ENCODE results near the gene COL5A1. TPM values are rescaled to one million over a fixed set of nuclear protein-coding genes. Genes with fewer than 3 reads are reported as not detected.
"Not testable (repeated sequence)": the region's sequence is repeated elsewhere in the genome, so short reads cannot be mapped to it uniquely, and the experiment has no call there.

The COL5A1 gene
- total and polyA plus RNA-seq, 4 donors = 38.2 to 135 (median 88.3) TPM

- Histone ChIP-seq H3K27ac (ENCODE audit: low read depth, low read length) (peak overlapping the region; percentile 10), H3K27me3 (ENCODE audit: control insufficient read depth, insufficient read depth, low read length) (no peaks in the 10 kb centered on the region), H3K4me1 (ENCODE audit: control insufficient read depth, insufficient read depth, low read length) (peaks cover 44% of the 10 kb centered on the region), H3K4me3 (ENCODE audit: low read depth, low read length) (no peak overlapping the region), H3K9me3 (ENCODE audit: control insufficient read depth, insufficient read depth, low read length) (no peaks in the 10 kb centered on the region), H3K36me3 (ENCODE audit: control insufficient read depth, insufficient read depth, low read length) (peaks cover 3% of the 10 kb centered on the region)
- no peak for DNase-seq (ENCODE audit: low read depth in 4 of 6, low spot score in 6 of 6)
- 76% methylated on average over 17 of the region's 18 CpGs for WGBS (ENCODE audit: insufficient coverage)
These were observed 38.9 kb downstream of the COL5A1 start for GRCh38 chr9:134680393-134681060.

DNA sequence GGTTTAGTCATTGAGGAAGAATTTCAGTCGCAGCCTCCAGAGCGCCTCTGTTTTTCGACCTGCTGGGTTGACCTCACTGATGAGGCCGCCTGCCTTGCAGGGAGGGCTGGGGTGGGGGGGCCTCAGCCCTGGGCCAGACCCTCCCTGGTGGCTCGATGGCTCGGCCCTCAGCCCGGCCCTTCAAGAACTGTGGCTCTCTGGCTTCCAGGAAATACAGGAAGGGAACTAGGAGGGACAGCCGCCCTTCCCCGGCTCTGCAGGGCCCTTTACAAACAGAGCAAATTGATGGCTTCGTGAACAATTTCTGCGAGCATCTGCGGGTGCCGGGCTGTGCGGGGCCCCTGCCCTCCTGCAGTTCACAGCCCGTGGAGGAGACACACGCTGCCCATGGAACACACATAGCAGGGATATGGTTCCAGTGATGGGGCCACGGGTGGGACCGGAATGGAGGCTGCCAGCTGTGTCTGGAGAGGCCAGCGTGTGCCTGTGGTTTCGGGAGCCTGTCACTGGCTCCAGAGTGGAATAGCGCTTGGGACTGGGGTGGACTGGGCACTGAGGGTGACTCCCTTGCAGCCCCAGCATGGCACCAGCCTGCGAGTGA, 39.6 kb downstream of the COL5A1 start:
- 44% methylated on average over 22 of the region's 22 CpGs for WGBS (ENCODE audit: insufficient coverage)
- Histone ChIP-seq H3K4me1 (ENCODE audit: control insufficient read depth, insufficient read depth, low read length) (peaks cover 44% of the 10 kb centered on the region), H3K36me3 (ENCODE audit: control insufficient read depth, insufficient read depth, low read length) (peaks cover 3% of the 10 kb centered on the region), H3K27ac (ENCODE audit: low read depth, low read length) (no peak overlapping the region), H3K4me3 (ENCODE audit: low read depth, low read length) (no peak overlapping the region), H3K27me3 (ENCODE audit: control insufficient read depth, insufficient read depth, low read length) (no peaks in the 10 kb centered on the region), H3K9me3 (ENCODE audit: control insufficient read depth, insufficient read depth, low read length) (no peaks in the 10 kb centered on the region)
- peak in 1 of 6 donors; percentile 45 for DNase-seq (ENCODE audit: low read depth in 4 of 6, low spot score in 6 of 6)

DNA sequence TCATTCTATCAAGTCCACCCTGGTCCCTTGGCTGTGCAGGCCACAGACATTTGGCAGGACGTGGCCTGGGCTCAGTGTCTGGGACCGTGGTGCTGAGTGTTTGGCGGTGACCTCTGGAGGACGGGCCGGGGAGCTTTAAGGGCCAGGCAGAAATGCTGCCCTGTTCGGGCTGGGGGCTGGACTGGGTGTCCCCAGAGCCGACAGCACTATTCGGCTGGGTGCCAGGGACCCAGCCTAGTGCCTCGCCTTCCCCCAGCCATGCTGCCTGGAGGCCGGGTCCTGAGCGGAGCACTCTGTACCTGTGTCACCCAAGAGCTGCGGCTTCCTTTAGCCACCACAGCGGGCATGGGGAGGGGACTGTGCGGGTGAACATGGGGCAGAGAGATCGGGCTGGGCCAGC, 40.4 kb downstream of the COL5A1 start:
- no peaks in the 10 kb centered on the region for H3K27me3 ChIP-seq (ENCODE audit: control insufficient read depth, insufficient read depth, low read length)
- peaks cover 3% of the 10 kb centered on the region for H3K36me3 ChIP-seq (ENCODE audit: control insufficient read depth, insufficient read depth, low read length)
- 81% methylated on average over 14 of the region's 15 CpGs for WGBS (ENCODE audit: insufficient coverage)
- H3K4me3 ChIP-seq (ENCODE audit: low read depth, low read length) = no peak overlapping the region
- H3K27ac ChIP-seq (ENCODE audit: low read depth, low read length) = no peak overlapping the region
- H3K4me1 ChIP-seq (ENCODE audit: control insufficient read depth, insufficient read depth, low read length) = peaks cover 44% of the 10 kb centered on the region
- DNase-seq (ENCODE audit: low read depth in 4 of 6, low spot score in 6 of 6) = no peak
- H3K9me3 ChIP-seq (ENCODE audit: control insufficient read depth, insufficient read depth, low read length) = no peaks in the 10 kb centered on the region

DNA sequence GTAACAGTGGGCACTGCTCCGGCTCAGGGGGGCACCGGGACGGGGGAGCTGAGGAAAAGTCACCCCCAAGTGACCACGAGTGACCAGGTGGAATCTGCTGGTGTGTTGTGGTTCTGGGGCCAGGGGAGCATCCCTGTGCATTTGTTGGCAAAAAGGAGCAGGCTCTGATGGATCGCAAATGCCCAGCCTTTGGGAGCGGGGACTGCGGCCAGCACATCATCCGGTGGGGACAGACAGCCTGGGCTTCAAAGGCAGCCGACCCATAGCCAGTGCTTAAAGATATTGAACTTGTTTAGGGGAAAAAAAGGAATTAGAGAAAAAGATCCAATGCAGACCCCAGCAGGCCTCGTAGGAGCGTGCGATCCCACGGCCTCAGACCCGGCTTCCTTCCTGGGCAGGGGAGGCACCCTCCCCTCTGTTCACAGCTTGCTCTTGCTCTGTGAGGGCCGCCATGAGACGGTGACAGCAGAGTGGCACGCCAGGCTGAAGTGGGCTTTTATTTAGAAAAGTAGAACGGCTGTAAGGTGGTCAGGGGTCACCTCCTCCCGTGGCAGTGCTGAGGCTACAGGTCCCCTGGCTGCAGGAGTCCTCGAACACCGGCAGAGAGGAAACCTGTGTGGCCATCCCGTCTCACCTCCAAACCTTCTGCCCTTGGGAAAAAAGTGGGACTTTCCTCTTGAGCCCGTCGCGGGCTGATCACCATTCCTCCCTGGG, 41.2 kb downstream of the COL5A1 start:
- H3K27me3 ChIP-seq (ENCODE audit: control insufficient read depth, insufficient read depth, low read length) = no peaks in the 10 kb centered on the region
- no peaks in the 10 kb centered on the region for H3K9me3 ChIP-seq (ENCODE audit: control insufficient read depth, insufficient read depth, low read length)
- H3K27ac ChIP-seq (ENCODE audit: low read depth, low read length) = no peak overlapping the region
- no peak for DNase-seq (ENCODE audit: low read depth in 4 of 6, low spot score in 6 of 6)
- H3K4me1 ChIP-seq (ENCODE audit: control insufficient read depth, insufficient read depth, low read length) = peaks cover 41% of the 10 kb centered on the region
- WGBS (ENCODE audit: insufficient coverage) = 81% methylated on average over 18 of the region's 25 CpGs
- peaks cover 3% of the 10 kb centered on the region for H3K36me3 ChIP-seq (ENCODE audit: control insufficient read depth, insufficient read depth, low read length)
- H3K4me3 ChIP-seq (ENCODE audit: low read depth, low read length) = no peak overlapping the region

DNA sequence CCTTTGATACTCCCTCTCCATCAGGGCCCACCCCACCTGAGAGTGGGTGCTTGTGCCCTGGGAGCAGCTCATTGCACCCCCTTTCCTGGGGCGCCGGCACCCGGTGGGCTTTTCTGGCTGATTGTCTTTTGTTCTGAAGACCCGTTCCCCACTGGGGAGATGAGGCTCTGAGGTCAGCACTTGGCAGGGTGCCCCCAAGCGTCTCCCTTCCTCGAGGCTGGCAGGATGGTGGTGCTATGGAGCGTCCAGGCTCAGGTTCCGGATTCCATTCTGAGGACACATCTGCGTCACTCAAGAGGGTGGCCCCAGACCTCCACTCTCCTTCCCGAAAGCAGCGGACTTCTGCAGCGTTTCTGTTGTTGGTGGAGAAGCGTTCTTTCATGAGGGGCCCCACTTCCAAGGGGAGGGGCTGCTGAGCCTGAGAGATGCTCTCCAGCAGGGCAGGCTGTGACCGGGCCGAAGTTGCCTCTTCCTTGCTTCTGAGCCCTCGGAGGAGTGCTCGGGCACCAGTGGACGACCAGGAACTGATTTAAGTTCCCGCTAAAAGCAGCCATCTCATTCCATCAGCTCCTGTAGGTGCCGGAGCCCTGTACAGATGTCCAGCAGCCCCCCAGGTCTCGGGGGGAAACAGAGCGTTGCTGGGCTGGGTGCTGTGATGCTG, 42.2 kb downstream of the COL5A1 start:
- Histone ChIP-seq H3K4me3 (ENCODE audit: low read depth, low read length) (no peak overlapping the region), H3K9me3 (ENCODE audit: control insufficient read depth, insufficient read depth, low read length) (no peaks in the 10 kb centered on the region), H3K27ac (ENCODE audit: low read depth, low read length) (no peak overlapping the region), H3K4me1 (ENCODE audit: control insufficient read depth, insufficient read depth, low read length) (peaks cover 32% of the 10 kb centered on the region), H3K36me3 (ENCODE audit: control insufficient read depth, insufficient read depth, low read length) (peaks cover 3% of the 10 kb centered on the region), H3K27me3 (ENCODE audit: control insufficient read depth, insufficient read depth, low read length) (no peaks in the 10 kb centered on the region)
- WGBS (ENCODE audit: insufficient coverage) = 88% methylated on average over 21 of the region's 22 CpGs
- DNase-seq (ENCODE audit: low read depth in 4 of 6, low spot score in 6 of 6) = no peak

- peaks cover 30% of the 10 kb centered on the region for H3K4me1 ChIP-seq (ENCODE audit: control insufficient read depth, insufficient read depth, low read length)
- no peaks in the 10 kb centered on the region for H3K27me3 ChIP-seq (ENCODE audit: control insufficient read depth, insufficient read depth, low read length)
- H3K36me3 ChIP-seq (ENCODE audit: control insufficient read depth, insufficient read depth, low read length) = peaks cover 3% of the 10 kb centered on the region
- 96% methylated on average over 3 of the region's 3 CpGs for WGBS (ENCODE audit: insufficient coverage)
- no peak for DNase-seq (ENCODE audit: low read depth in 4 of 6, low spot score in 6 of 6)
- no peaks in the 10 kb centered on the region for H3K9me3 ChIP-seq (ENCODE audit: control insufficient read depth, insufficient read depth, low read length)
- H3K27ac ChIP-seq (ENCODE audit: low read depth, low read length) = no peak overlapping the region
- no peak overlapping the region for H3K4me3 ChIP-seq (ENCODE audit: low read depth, low read length)
These were observed 42.7 kb downstream of the COL5A1 start for GRCh38 chr9:134684375-134684723.

DNA sequence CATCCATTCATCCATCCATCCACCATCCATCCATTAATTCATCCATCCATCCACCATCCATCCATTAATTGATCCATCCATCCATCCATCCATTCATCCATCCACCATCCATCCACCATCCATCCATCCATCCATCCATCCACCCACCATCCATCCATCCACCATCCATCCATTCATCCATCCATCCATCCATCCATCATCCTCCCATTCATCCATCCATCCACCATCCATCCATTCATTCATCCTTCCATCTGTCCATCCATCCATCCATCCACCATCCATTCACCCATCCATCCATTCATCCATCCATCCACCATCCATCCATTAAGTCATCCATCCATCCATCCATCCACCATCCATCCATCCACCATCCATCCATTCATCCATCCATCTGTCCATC, 43.3 kb downstream of the COL5A1 start:
- H3K4me1 ChIP-seq (ENCODE audit: control insufficient read depth, insufficient read depth, low read length) = peaks cover 32% of the 10 kb centered on the region
- not testable (repeated sequence) for H3K4me3 ChIP-seq (ENCODE audit: low read depth, low read length); H3K27me3 ChIP-seq (ENCODE audit: control insufficient read depth, insufficient read depth, low read length); H3K9me3 ChIP-seq (ENCODE audit: control insufficient read depth, insufficient read depth, low read length); DNase-seq (ENCODE audit: low read depth in 4 of 6, low spot score in 6 of 6); H3K27ac ChIP-seq (ENCODE audit: low read depth, low read length); H3K36me3 ChIP-seq (ENCODE audit: control insufficient read depth, insufficient read depth, low read length)

DNA sequence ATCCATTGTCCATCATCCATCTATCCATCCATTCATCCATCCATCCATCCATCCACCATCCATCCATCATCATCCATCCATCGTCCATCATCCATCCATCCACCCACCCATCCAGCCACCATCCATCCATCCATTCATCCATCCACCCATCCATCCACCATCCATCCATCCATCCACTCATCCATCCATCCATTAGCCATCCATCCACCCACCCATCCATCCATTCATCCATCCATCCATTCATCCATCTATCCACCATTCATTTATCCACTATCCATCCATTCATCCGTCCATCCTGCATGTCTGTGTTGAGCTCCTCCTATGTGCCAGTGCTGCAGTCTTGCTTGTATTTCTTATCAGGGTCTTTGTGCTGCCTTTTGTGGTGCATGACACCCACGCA, 44.2 kb downstream of the COL5A1 start:
- DNase-seq (ENCODE audit: low read depth in 4 of 6, low spot score in 6 of 6) = no peak
- Histone ChIP-seq H3K27ac (ENCODE audit: low read depth, low read length) (no peak overlapping the region), H3K4me3 (ENCODE audit: low read depth, low read length) (no peak overlapping the region), H3K27me3 (ENCODE audit: control insufficient read depth, insufficient read depth, low read length) (no peaks in the 10 kb centered on the region), H3K36me3 (ENCODE audit: control insufficient read depth, insufficient read depth, low read length) (peaks cover 4% of the 10 kb centered on the region), H3K9me3 (ENCODE audit: control insufficient read depth, insufficient read depth, low read length) (no peaks in the 10 kb centered on the region), H3K4me1 (ENCODE audit: control insufficient read depth, insufficient read depth, low read length) (peaks cover 32% of the 10 kb centered on the region)
- WGBS (ENCODE audit: insufficient coverage) = 90% methylated on average over 3 of the region's 3 CpGs

GRCh38 chr9:134686896-134687295, 45.3 kb downstream of the COL5A1 start:
- Histone ChIP-seq H3K27ac (ENCODE audit: low read depth, low read length) (no peak overlapping the region), H3K4me1 (ENCODE audit: control insufficient read depth, insufficient read depth, low read length) (peaks cover 24% of the 10 kb centered on the region), H3K4me3 (ENCODE audit: low read depth, low read length) (no peak overlapping the region), H3K27me3 (ENCODE audit: control insufficient read depth, insufficient read depth, low read length) (no peaks in the 10 kb centered on the region), H3K9me3 (ENCODE audit: control insufficient read depth, insufficient read depth, low read length) (no peaks in the 10 kb centered on the region), H3K36me3 (ENCODE audit: control insufficient read depth, insufficient read depth, low read length) (peaks cover 5% of the 10 kb centered on the region)
- DNase-seq (ENCODE audit: low read depth in 4 of 6, low spot score in 6 of 6) = no peak
- 96% methylated on average over 8 of the region's 9 CpGs for WGBS (ENCODE audit: insufficient coverage)

Data from spinal cord (tissue), 10 donors.